ENCODE data around the gene PDLIM1.
A peak's percentile ranks its signal among the peaks of the same experiment; 100 is the strongest.

The PDLIM1 gene

DNA sequence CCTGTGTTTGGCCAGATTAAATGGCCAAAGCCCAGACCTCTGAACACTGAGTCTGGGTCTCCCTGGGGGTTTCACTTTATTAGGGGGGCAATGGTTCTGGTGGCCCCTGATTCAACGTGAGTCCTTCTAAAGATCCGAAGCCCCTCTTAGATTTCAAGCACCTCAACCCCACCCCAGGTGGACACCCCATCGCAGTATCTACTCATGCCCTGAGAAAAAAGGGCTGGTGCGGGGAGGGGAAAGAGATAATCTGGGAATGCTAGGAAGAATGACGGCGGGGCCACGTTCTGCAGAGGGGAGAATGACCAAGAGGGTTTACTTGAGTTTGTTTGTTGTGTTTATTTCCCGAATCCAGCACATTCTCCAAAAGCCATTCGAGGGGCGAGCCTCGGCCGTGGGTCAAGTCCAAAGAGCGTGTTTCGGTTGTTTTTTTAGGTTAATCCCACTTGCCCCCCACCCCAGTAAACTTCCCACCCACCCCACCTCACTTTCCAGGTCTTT is 832 bp downstream of the PDLIM1 start:
- peak overlapping the region; percentile 98 for H3K4me3 ChIP-seq (ENCODE audit: low read depth, low read length)

DNA sequence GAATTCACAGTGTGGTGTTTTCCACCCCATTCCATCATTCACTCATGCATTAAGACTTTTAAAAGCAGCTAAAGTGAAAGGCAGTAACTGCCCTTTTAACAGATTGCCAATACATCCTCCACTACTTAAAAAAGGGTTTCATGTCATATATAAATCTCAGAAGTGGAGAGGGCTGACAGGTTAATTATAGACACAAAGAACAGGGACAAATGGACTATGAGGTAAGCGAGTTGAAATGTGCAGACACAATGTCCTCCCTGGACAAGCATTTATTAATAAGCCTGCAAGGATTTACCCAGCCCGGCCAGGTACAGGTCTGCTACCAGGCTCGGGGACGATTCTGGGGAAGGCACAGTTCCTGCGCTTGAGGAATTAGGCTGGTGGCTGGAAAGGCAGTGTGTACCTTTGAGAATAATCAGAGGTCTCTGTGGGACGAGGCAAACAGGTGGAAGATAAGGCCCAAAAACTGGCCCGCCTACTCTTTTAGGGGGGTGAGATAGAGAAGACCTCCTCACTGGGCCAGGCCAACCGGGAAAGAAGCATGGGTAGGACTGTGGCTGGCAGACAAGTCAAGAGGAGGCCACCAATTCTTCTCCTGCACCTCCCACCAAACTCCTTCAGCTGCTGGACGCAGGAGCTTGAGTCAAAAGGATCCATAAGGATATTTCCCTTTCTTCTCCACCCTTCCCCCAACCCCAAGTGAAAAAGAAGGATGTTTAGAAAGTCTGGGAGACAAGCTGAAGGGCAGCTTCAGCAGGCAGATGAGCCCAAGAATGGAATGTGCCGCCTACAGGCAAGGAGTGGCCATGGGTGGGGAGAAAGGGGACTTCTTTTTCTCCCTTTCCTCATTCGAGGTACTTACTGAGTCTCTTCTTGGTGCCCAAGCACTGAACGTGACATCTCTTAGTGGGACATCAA is 1.5 kb downstream of the PDLIM1 start:
- H3K4me3 ChIP-seq (ENCODE audit: low read depth, low read length): peak overlapping the region; percentile 98
- TF ChIP-seq, protein P1, sequence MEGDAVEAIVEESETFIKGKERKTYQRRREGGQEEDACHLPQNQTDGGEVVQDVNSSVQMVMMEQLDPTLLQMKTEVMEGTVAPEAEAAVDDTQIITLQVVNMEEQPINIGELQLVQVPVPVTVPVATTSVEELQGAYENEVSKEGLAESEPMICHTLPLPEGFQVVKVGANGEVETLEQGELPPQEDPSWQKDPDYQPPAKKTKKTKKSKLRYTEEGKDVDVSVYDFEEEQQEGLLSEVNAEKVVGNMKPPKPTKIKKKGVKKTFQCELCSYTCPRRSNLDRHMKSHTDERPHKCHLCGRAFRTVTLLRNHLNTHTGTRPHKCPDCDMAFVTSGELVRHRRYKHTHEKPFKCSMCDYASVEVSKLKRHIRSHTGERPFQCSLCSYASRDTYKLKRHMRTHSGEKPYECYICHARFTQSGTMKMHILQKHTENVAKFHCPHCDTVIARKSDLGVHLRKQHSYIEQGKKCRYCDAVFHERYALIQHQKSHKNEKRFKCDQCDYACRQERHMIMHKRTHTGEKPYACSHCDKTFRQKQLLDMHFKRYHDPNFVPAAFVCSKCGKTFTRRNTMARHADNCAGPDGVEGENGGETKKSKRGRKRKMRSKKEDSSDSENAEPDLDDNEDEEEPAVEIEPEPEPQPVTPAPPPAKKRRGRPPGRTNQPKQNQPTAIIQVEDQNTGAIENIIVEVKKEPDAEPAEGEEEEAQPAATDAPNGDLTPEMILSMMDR (IDR thresholded peaks at IDR 0.05; ENCODE audit: insufficient read depth, low read depth, low read length, missing control alignments): peak; percentile 42
- peak; percentile 58 for DNase-seq (ENCODE audit: low read depth)

More for the DNA sequence above, 832 bp downstream of the PDLIM1 start:
- DNase-seq (ENCODE audit: low read depth): no peak
- TF ChIP-seq, protein P1 (IDR thresholded peaks at IDR 0.05; ENCODE audit: insufficient read depth, low read depth, low read length, missing control alignments): no peak

DNA sequence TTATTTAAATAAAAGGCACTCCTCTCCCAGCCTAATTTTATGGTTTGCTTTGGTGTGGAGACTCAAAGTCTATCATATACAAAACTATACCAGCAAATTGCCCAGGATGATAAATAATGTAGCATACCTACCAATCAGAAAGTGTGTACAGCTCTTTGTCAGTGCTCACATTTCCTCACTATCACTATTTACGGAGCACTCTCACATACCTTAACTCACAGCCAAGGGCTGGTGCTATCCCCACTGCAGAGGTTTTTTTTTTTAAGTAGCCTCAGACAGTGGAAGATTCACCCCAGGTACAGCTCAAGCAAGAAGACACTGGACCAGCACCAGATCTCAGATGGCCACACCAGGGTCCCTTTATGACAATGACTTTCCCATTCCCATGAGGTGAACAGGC is 2.5 kb downstream of the PDLIM1 start:
- TF ChIP-seq, protein P1 (IDR thresholded peaks at IDR 0.05; ENCODE audit: insufficient read depth, low read depth, low read length, missing control alignments): no peak
- H3K4me3 ChIP-seq (ENCODE audit: low read depth, low read length): peak overlapping the region; percentile 98
- DNase-seq (ENCODE audit: low read depth): no peak

DNA sequence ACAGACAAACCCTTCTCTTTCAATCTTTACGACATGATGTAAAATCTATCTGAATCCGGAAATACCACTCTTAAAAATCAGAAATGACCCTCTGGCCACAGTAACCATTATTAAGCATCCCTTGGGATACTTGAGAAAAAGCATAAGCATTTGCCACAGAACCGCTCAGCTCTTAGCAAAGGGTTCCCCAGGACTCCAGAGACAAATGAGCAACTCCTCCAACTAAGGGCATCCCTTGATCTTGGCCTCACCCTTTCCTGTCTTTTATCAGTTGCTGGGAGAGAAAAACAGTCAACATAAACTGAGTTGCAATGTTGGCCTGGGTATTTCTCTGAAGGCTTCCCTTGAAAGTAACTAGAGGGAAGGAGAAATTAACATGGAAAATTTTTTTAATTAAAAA is 3.5 kb downstream of the PDLIM1 start:
- DNase-seq (ENCODE audit: low read depth): no peak
- TF ChIP-seq, protein P1 (IDR thresholded peaks at IDR 0.05; ENCODE audit: insufficient read depth, low read depth, low read length, missing control alignments): no peak
- peak overlapping the region; percentile 98 for H3K4me3 ChIP-seq (ENCODE audit: low read depth, low read length)

DNA sequence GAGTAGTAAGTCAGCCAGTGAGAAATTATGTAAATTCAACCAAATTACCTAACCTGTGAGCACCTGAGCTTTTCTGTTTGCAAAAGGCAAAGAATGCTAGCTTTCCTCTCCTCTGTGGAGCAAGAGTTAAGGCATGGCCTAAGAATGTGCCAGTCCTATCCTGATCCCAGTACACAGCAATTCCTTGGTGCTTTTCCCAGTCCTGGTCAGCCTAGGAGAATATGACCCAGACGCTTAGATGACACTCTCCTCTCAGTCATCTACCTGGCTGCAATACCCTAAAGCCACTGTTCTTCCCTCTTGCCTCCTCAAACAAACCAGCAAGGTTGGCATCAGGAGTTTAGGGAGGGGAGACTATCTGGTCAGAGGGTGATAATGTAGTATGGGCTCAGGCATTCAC is 4.1 kb downstream of the PDLIM1 start:
- TF ChIP-seq, protein P1 (IDR thresholded peaks at IDR 0.05; ENCODE audit: insufficient read depth, low read depth, low read length, missing control alignments): no peak
- DNase-seq (ENCODE audit: low read depth): no peak
- H3K4me3 ChIP-seq (ENCODE audit: low read depth, low read length): peak overlapping the region; percentile 98

DNA sequence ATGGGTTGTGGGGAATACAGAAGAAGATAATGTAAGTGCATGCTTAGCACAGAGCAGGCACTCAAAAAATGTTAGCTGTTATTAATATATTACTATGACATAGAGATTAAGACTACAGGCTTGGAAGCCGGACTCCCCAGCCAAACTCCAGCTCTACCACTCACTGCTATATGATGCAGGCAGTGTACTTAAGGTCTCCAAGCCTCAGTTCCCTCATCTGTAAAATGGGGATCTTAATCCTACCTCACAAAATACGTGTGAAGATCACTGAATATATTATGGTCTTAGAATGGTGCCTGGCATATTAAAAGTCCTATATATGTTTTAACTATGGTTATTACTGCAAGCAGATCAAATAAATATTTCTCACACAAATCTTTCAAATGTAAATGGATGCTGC is 5.2 kb downstream of the PDLIM1 start:
- H3K4me3 ChIP-seq (ENCODE audit: low read depth, low read length): no peak overlapping the region
- no peak for DNase-seq (ENCODE audit: low read depth)
- TF ChIP-seq, protein P1 (IDR thresholded peaks at IDR 0.05; ENCODE audit: insufficient read depth, low read depth, low read length, missing control alignments): no peak
